H7 (cell line): Measurements from ENCODE around the gene MOB1A. TPM values are rescaled to one million over a fixed set of nuclear protein-coding genes. Genes with fewer than 3 reads are reported as not detected.
"Not testable (repeated sequence)": the region's sequence is repeated elsewhere in the genome, so short reads cannot be mapped to it uniquely, and the experiment has no call there.

Source experiments
- DNase-seq: peaks from one replicate; pipeline ENCODE4 v3.0.0; 2012
- H3K27me3 ChIP-seq: 2 replicates; pipeline ENCODE4 v1.6.0; 2011; ENCODE audit warnings: mild to moderate bottlenecking, low read length; ENCODE audit not compliant: control insufficient read depth, insufficient read depth
- H3K36me3 ChIP-seq: replicated peaks from 2 replicates; pipeline ENCODE4 v1.5.1; 2011; ENCODE audit warnings: low read length; ENCODE audit not compliant: control insufficient read depth, insufficient read depth
- H3K4me3 ChIP-seq: 2 replicates; pipeline ENCODE4 v1.5.1; 2011; ENCODE audit warnings: low read depth, mild to moderate bottlenecking, control low read depth, low read length, moderate library complexity; ENCODE audit not compliant: insufficient read depth
- total RNA-seq: library from RNA; depleted of rRNA; stranded (reverse); fragments of >200 nt; shearing (Covaris generic); gene quantifications from 2 replicates; pipeline ENCODE4 v1.2.3, GENCODE V29; 2014; rRNA removed

The MOB1A gene
- 75.5 and 84.6 TPM in 2 replicates for total RNA-seq

GRCh38 chr2:74178211-74179062, at the start of gene MOB1A:
Gene MOB1A, minus strand, starts transcription at chr2:74178879. Its CDS starts 205 bp downstream, at chr2:74178674.
- Histone ChIP-seq H3K4me3 (peak within 1 kb of the TSS; percentile 88), H3K27me3 (no peaks in the 10 kb centered on the region), H3K36me3 (no peaks in the 10 kb centered on the region)
- peak; percentile 97 for DNase-seq

- peak; percentile 83 for DNase-seq
- H3K4me3 ChIP-seq, result no peak overlapping the region
- H3K36me3 ChIP-seq, result no peaks in the 10 kb centered on the region
- no peaks in the 10 kb centered on the region for H3K27me3 ChIP-seq
These were observed 49.0 kb upstream of the MOB1A start for GRCh38 chr2:74227646-74228045.

- Histone ChIP-seq H3K36me3 (no peaks in the 10 kb centered on the region), H3K27me3 (no peaks in the 10 kb centered on the region), H3K4me3 (no peak overlapping the region)
- DNase-seq, result peak; percentile 52
These were observed 48.1 kb upstream of the MOB1A start for GRCh38 chr2:74226648-74227213.

- no peak for DNase-seq
- no peaks in the 10 kb centered on the region for H3K36me3 ChIP-seq
These were observed 47.2 kb upstream of the MOB1A start for GRCh38 chr2:74225698-74226459.

GRCh38 chr2:74223941-74224770, 45.5 kb upstream of the MOB1A start:
- H3K36me3 ChIP-seq, result peaks cover 9% of the 10 kb centered on the region
- H3K27me3 ChIP-seq, result no peaks in the 10 kb centered on the region
- no peak for DNase-seq
- H3K4me3 ChIP-seq, result no peak overlapping the region

More at GRCh38 chr2:74225698-74226459, 47.2 kb upstream of the MOB1A start:
- Histone ChIP-seq H3K27me3 (no peaks in the 10 kb centered on the region), H3K4me3 (no peak overlapping the region)

- H3K36me3 ChIP-seq, result peaks cover 19% of the 10 kb centered on the region
- no peak overlapping the region for H3K4me3 ChIP-seq
- DNase-seq, result no peak
- H3K27me3 ChIP-seq, result no peaks in the 10 kb centered on the region
These were observed 43.6 kb upstream of the MOB1A start for GRCh38 chr2:74222300-74222650.

GRCh38 chr2:74221604-74222299, 43.1 kb upstream of the MOB1A start:
- peaks cover 23% of the 10 kb centered on the region for H3K36me3 ChIP-seq
- DNase-seq, result no peak
- H3K27me3 ChIP-seq, result no peaks in the 10 kb centered on the region
- H3K4me3 ChIP-seq, result no peak overlapping the region

- Histone ChIP-seq H3K36me3 (peaks cover 25% of the 10 kb centered on the region), H3K4me3 (no peak overlapping the region)
- no peak for DNase-seq
These were observed 42.4 kb upstream of the MOB1A start for GRCh38 chr2:74221091-74221490.

GRCh38 chr2:74219846-74220486, 41.3 kb upstream of the MOB1A start:
- peaks cover 30% of the 10 kb centered on the region for H3K36me3 ChIP-seq
- DNase-seq, result no peak
- H3K27me3 ChIP-seq, result no peaks in the 10 kb centered on the region
- no peak overlapping the region for H3K4me3 ChIP-seq

More at GRCh38 chr2:74221091-74221490, 42.4 kb upstream of the MOB1A start:
- no peaks in the 10 kb centered on the region for H3K27me3 ChIP-seq

- peaks cover 50% of the 10 kb centered on the region for H3K36me3 ChIP-seq
- no peak overlapping the region for H3K4me3 ChIP-seq
- no peaks in the 10 kb centered on the region for H3K27me3 ChIP-seq
- DNase-seq, result no peak
These were observed 38.0 kb upstream of the MOB1A start for GRCh38 chr2:74216642-74217041.

GRCh38 chr2:74215771-74216170, 37.1 kb upstream of the MOB1A start:
- DNase-seq, H3K27me3 ChIP-seq, H3K4me3 ChIP-seq: not testable (repeated sequence)
- peaks cover 56% of the 10 kb centered on the region for H3K36me3 ChIP-seq

- no peak for DNase-seq
- no peaks in the 10 kb centered on the region for H3K27me3 ChIP-seq
- H3K36me3 ChIP-seq, result peaks cover 59% of the 10 kb centered on the region
- no peak overlapping the region for H3K4me3 ChIP-seq
These were observed 34.2 kb upstream of the MOB1A start for GRCh38 chr2:74212702-74213410.

GRCh38 chr2:74206180-74206688, 27.6 kb upstream of the MOB1A start:
- DNase-seq, result no peak
- Histone ChIP-seq H3K36me3 (peaks cover 40% of the 10 kb centered on the region), H3K4me3 (no peak overlapping the region), H3K27me3 (no peaks in the 10 kb centered on the region)
